Activated T-cell treated with anti-CD3 and anti-CD28 coated beads for 4 hours (primary cell): ENCODE measurements around the gene PRSS48.
"Not testable (repeated sequence)": the region's sequence is repeated elsewhere in the genome, so short reads cannot be mapped to it uniquely, and the experiment has no call there.

ENCODE experiments used
- DNase-seq: peaks from one replicate; pipeline ENCODE4 v3.0.0-alpha.2; 2020

The PRSS48 gene

GRCh38 chr4:151276787-151277562 lies at the start of gene PRSS48:
Gene PRSS48 (plus strand): TSS chr4:151277161. CDS start chr4:151277173, 12 bp downstream.
- DNase-seq = peak; percentile 4

GRCh38 chr4:151227172-151227571 lies 49.8 kb upstream of the PRSS48 start:
- DNase-seq = no peak

- DNase-seq = no peak
These were observed 49.2 kb upstream of the PRSS48 start for GRCh38 chr4:151227731-151228130.

- no peak for DNase-seq
These were observed 48.5 kb upstream of the PRSS48 start for GRCh38 chr4:151228189-151229119.

- no peak for DNase-seq
These were observed 44.9 kb upstream of the PRSS48 start for GRCh38 chr4:151231915-151232595.

- no peak for DNase-seq
These were observed 43.4 kb upstream of the PRSS48 start for GRCh38 chr4:151233600-151233999.

GRCh38 chr4:151235373-151235772 lies 41.6 kb upstream of the PRSS48 start:
- DNase-seq = not testable (repeated sequence)

- no peak for DNase-seq
These were observed 40.9 kb upstream of the PRSS48 start for GRCh38 chr4:151236036-151236435.

GRCh38 chr4:151238477-151238876 lies 38.5 kb upstream of the PRSS48 start:
- DNase-seq = no peak

- no peak for DNase-seq
These were observed 37.4 kb upstream of the PRSS48 start for GRCh38 chr4:151239608-151240007.

- no peak for DNase-seq
These were observed 34.7 kb upstream of the PRSS48 start for GRCh38 chr4:151242305-151242704.

GRCh38 chr4:151246742-151247141 lies 30.2 kb upstream of the PRSS48 start:
- DNase-seq = no peak

- no peak for DNase-seq
These were observed 29.6 kb upstream of the PRSS48 start for GRCh38 chr4:151247395-151247794.

GRCh38 chr4:151248519-151248918 lies 28.4 kb upstream of the PRSS48 start:
- no peak for DNase-seq

GRCh38 chr4:151250706-151251105 lies 26.3 kb upstream of the PRSS48 start:
- DNase-seq = no peak

GRCh38 chr4:151251603-151252304 lies 25.2 kb upstream of the PRSS48 start:
- DNase-seq = no peak

GRCh38 chr4:151255226-151255625 lies 21.7 kb upstream of the PRSS48 start:
- DNase-seq = not testable (repeated sequence)

- not testable (repeated sequence) for DNase-seq
These were observed 21.3 kb upstream of the PRSS48 start for GRCh38 chr4:151255680-151256079.

GRCh38 chr4:151256134-151256533 lies 20.8 kb upstream of the PRSS48 start:
- no peak for DNase-seq

- DNase-seq = no peak
These were observed 19.3 kb upstream of the PRSS48 start for GRCh38 chr4:151257704-151258103.

- no peak for DNase-seq
These were observed 17.2 kb upstream of the PRSS48 start for GRCh38 chr4:151259752-151260151.

GRCh38 chr4:151260526-151260925 lies 16.4 kb upstream of the PRSS48 start:
- DNase-seq = no peak

GRCh38 chr4:151263455-151263854 lies 13.5 kb upstream of the PRSS48 start:
- no peak for DNase-seq
